Body of pancreas (tissue), 4 donors: Measurements from ENCODE around the gene SLC25A42. TPM values are rescaled to one million over a fixed set of nuclear protein-coding genes. Genes with fewer than 3 reads are reported as not detected.

Experiments used
- ATAC-seq: fragments of 150-250 bp; one replicate; pipeline ENCODE4 v1.9.1; 2016
- DNase-seq, 4 donors: peaks; one replicate each; pipeline ENCODE4 v3.0.0-alpha.2; 2019
- H3K27ac ChIP-seq, 4 donors: fragments of 200-600 bp; sonication (generic); 1 replicate in 3 of 4; 2 replicates in 1 of 4; pipeline versions ENCODE4 v1.5.1 to v1.6.1; 2016 to 2019; ENCODE audit warnings: mild to moderate bottlenecking in 1 of 4, mixed read lengths in 1 of 4, moderate library complexity in 1 of 4
- H3K27me3 ChIP-seq, 2 donors: fragments of 200-600 bp; sonication (generic); one replicate each; pipeline ENCODE4 v1.6.0; 2016; ENCODE audit warnings: mild to moderate bottlenecking in 1 of 2
- H3K36me3 ChIP-seq, 2 donors: fragments of 200-600 bp; sonication (generic); replicated peaks in 1 of 2; 2 replicates each; pipeline ENCODE4 v1.5.1; 2016; ENCODE audit warnings: low read depth in 2 of 2; ENCODE audit not compliant: insufficient read depth in 1 of 2
- H3K4me1 ChIP-seq: fragments of 200-600 bp; sonication (generic); one replicate; pipeline ENCODE4 v1.6.0; 2016
- H3K4me3 ChIP-seq, 2 donors: fragments of 200-600 bp; sonication (generic); 1 replicate in 1 of 2; 2 replicates in 1 of 2; pipeline ENCODE4 v1.5.1; 2016 to 2019
- H3K9me3 ChIP-seq, 3 donors: fragments of 200-600 bp; sonication (generic); 1 replicate in 2 of 3; 2 replicates in 1 of 3; pipeline ENCODE4 v1.5.1; 2016
- CTCF ChIP-seq, 7 experiments: fragments of 450-650 bp in 4 of 7; fragments of 200-600 bp in 3 of 7; sonication (generic) in 3 of 7; IDR thresholded peaks; one replicate each; pipeline ENCODE4 v1.5.1; 2016 to 2019; ENCODE audit warnings: antibody characterized with exemption in 7 of 7
- POLR2A ChIP-seq, 3 donors: fragments of 450-650 bp; IDR thresholded peaks; one replicate each; pipeline ENCODE4 v1.6.1; 2016; ENCODE audit warnings: antibody characterized with exemption in 3 of 3, mild to moderate bottlenecking in 2 of 3
- WGBS, 2 donors: methylation state at CpG; one replicate each; pipeline ENCODE4 v1.1.5; 2017; 5-methylcytosine and 5-hydroxymethylcytosine counted together
- intact Hi-C: fragments of 100-400 bp; cut with DNase I; formaldehyde crosslinking; loops from one replicate; pipeline ENCODE4 v1.15.1; 2023
- total RNA-seq, 2 donors: library from RNA; depleted of rRNA; stranded (reverse); fragments of >200 nt; gene quantifications; one replicate each; pipeline ENCODE4 v1.1.0, GENCODE V29; 2016

The SLC25A42 gene
- total RNA-seq, 2 donors from 2014 or later = 10.1 to 24.7 TPM

GRCh38 chr19:19123386-19123785 lies 59.6 kb downstream of the SLC25A42 start:
- intact Hi-C loops = no loop called here
- Histone ChIP-seq H3K4me1 (no peaks in the 10 kb centered on the region), H3K36me3 (peaks cover 0 to 3% of the 10 kb centered on the region in 2 donors), H3K27me3 (no peaks in the 10 kb centered on the region), H3K4me3 (no peak overlapping the region), H3K27ac (no peak overlapping the region), H3K9me3 (no peaks in the 10 kb centered on the region)
- DNase-seq (no peak), ATAC-seq (no peak)
- TF ChIP-seq POLR2A (IDR thresholded peaks at IDR 0.05) (no peak), CTCF (IDR thresholded peaks at IDR 0.05) (no peak)

GRCh38 chr19:19126102-19126501 lies 62.3 kb downstream of the SLC25A42 start:
- Histone ChIP-seq H3K27ac (no peak overlapping the region), H3K27me3 (no peaks in the 10 kb centered on the region), H3K36me3 (no peaks in the 10 kb centered on the region), H3K4me3 (no peak overlapping the region), H3K4me1 (no peaks in the 10 kb centered on the region), H3K9me3 (no peaks in the 10 kb centered on the region)
- ATAC-seq (no peak), DNase-seq (no peak)
- 93 to 95% methylated on average over 6 of the region's 6 CpGs for WGBS, 2 donors
- TF ChIP-seq POLR2A (IDR thresholded peaks at IDR 0.05) (no peak), CTCF (IDR thresholded peaks at IDR 0.05) (no peak)
- intact Hi-C loops = no loop called here

GRCh38 chr19:19131989-19132388 lies 68.2 kb downstream of the SLC25A42 start:
- ATAC-seq = no peak
- intact Hi-C loops = loop anchor here (10.0 kb wide), 1 partner anchor 77 kb away; no protein-coding TSS in a partner anchor
- 95 to 100% methylated on average over 1 to 3 of the region's 3 CpGs for WGBS, 2 donors
- H3K4me1 ChIP-seq = peaks cover 5% of the 10 kb centered on the region
- no peak overlapping the region for H3K4me3 ChIP-seq
- peaks cover 0 to 5% (median 0%) of the 10 kb centered on the region in 3 donors for H3K9me3 ChIP-seq
- no peaks in the 10 kb centered on the region for H3K36me3 ChIP-seq
- H3K27me3 ChIP-seq = no peaks in the 10 kb centered on the region
- no peak for DNase-seq
- TF ChIP-seq CTCF (IDR thresholded peaks at IDR 0.05) = no peak
- TF ChIP-seq POLR2A (IDR thresholded peaks at IDR 0.05) = no peak
- no peak overlapping the region for H3K27ac ChIP-seq

GRCh38 chr19:19132912-19133311 lies 69.1 kb downstream of the SLC25A42 start:
- ATAC-seq (no peak), DNase-seq (no peak)
- H3K27me3 ChIP-seq = no peaks in the 10 kb centered on the region
- no peak for TF ChIP-seq POLR2A (IDR thresholded peaks at IDR 0.05)
- TF ChIP-seq CTCF (IDR thresholded peaks at IDR 0.05) = no peak
- H3K4me3 ChIP-seq = no peak overlapping the region
- peaks cover 14% of the 10 kb centered on the region for H3K4me1 ChIP-seq
- H3K36me3 ChIP-seq = no peaks in the 10 kb centered on the region
- no peak overlapping the region for H3K27ac ChIP-seq
- intact Hi-C loops = loop anchor here (10.0 kb wide), 1 partner anchor 78 kb away; no protein-coding TSS in a partner anchor
- 89 to 96% methylated on average over 8 to 11 of the region's 12 CpGs for WGBS, 2 donors
- H3K9me3 ChIP-seq = peaks cover 0 to 5% (median 0%) of the 10 kb centered on the region in 3 donors

- intact Hi-C loops = loop anchor here (10.0 kb wide), 1 partner anchor 79 kb away; no protein-coding TSS in a partner anchor
- 86 to 95% methylated on average over 6 of the region's 6 CpGs for WGBS, 2 donors
- no peak for DNase-seq
Measured at GRCh38 chr19:19133985-19134384, 70.2 kb downstream of the SLC25A42 start.

More at GRCh38 chr19:19133985-19134384, 70.2 kb downstream of the SLC25A42 start:
- H3K9me3 ChIP-seq = peaks cover 0 to 5% (median 0%) of the 10 kb centered on the region in 3 donors
- H3K4me3 ChIP-seq = no peak overlapping the region
- H3K27me3 ChIP-seq = no peaks in the 10 kb centered on the region
- TF ChIP-seq POLR2A (IDR thresholded peaks at IDR 0.05) (no peak), CTCF (IDR thresholded peaks at IDR 0.05) (no peak)
- H3K36me3 ChIP-seq = no peaks in the 10 kb centered on the region
- peaks cover 15% of the 10 kb centered on the region for H3K4me1 ChIP-seq
- ATAC-seq = no peak
- H3K27ac ChIP-seq = no peak overlapping the region
